ENCODE data around the gene GPR161. TPM values are rescaled to one million over a fixed set of nuclear protein-coding genes. Genes with fewer than 3 reads are reported as not detected.

The GPR161 gene, protein sequence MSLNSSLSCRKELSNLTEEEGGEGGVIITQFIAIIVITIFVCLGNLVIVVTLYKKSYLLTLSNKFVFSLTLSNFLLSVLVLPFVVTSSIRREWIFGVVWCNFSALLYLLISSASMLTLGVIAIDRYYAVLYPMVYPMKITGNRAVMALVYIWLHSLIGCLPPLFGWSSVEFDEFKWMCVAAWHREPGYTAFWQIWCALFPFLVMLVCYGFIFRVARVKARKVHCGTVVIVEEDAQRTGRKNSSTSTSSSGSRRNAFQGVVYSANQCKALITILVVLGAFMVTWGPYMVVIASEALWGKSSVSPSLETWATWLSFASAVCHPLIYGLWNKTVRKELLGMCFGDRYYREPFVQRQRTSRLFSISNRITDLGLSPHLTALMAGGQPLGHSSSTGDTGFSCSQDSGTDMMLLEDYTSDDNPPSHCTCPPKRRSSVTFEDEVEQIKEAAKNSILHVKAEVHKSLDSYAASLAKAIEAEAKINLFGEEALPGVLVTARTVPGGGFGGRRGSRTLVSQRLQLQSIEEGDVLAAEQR
- 11.5 to 18.9 TPM (median 17.6 TPM) in 5 replicates for total RNA-seq (2022; extraction: Qiagen RNA extraction)

DNA sequence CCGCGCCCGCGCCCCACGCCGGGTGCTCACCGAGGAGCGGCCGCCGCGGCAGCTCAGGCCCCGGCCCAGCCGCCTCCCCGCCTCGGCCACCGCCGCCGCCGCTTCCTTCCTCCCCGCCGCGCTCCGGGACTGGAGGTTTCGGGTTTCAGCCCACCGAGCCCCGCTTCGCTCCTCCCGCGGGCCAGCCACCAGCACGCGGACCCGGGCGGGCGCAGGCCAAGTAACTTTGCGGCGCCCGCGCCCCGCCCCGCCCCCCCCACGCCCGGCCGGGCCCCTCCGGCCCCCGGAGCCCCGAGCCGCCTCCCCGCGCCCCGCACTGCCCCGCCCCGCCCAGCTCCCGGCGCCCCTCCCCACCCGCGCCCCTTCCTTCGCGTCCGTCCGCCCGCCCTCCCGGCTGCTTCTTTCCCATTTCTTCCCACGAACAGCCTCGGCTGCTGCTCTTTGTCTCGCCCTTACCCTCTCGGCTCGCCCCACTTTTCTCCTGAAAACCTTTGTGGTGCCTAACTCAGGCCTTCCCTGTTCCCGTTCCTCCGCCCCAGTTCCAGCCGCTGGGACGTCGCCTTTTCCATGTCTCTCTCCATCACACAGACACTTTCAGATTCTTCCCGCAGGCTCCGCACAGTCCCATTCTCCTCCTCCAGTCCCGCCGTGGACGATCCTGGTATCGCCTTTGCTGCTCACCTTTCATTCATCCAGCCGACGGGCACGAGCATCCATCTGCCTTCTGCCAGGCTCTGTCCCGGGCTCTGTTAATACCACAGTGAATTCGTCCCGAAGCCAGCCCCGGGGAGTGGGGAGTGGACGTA is at the start of gene GPR161:
TSS of gene GPR161 (minus strand) at position 222 of the 806 bp plus-strand sequence. CDS start 32,080 bp downstream, outside the sequence.

GRCh38 chr1:168178638-168179437 is 42.1 kb upstream of the GPR161 start, which contains the start of gene TIPRL:
TIPRL (plus strand) TSS chr1:168178962; CDS start chr1:168179078, 116 bp downstream.

Other genes with a start within 250 kb of the GPR161 start
- gene ADCY10, start 222.8 kb downstream of the GPR161 start, total RNA-seq (2022; extraction: Qiagen RNA extraction): 0.02 to 0.13 TPM (median 0.07 TPM) in 4 of 5 replicates, not detected in the other
- gene DCAF6, start 200.2 kb downstream of the GPR161 start, total RNA-seq (2022; extraction: Qiagen RNA extraction): 22.3 to 31.0 TPM (median 24.2 TPM) in 5 replicates
- gene MPC2, start 199.9 kb downstream of the GPR161 start, total RNA-seq (2022; extraction: Qiagen RNA extraction): 41.9 to 79.3 TPM (median 72.6 TPM) in 5 replicates
- 29.2 to 33.6 TPM (median 32.3 TPM) in 5 replicates for gene TIPRL, start 42.0 kb upstream of the GPR161 start, total RNA-seq (2022; extraction: Qiagen RNA extraction)
- gene SFT2D2, start 89.1 kb upstream of the GPR161 start, total RNA-seq (2022; extraction: Qiagen RNA extraction): 11.1 to 19.0 TPM (median 12.2 TPM) in 5 replicates
- 0.54 to 0.73 TPM (median 0.66 TPM) in 5 replicates for gene TBX19, start 143.9 kb upstream of the GPR161 start, total RNA-seq (2022; extraction: Qiagen RNA extraction)

All from A549 treated with AZD2906 at 1 μM for 4 hours (cell line).